HL-60/S4 (cell line): ENCODE measurements around the gene DAPK1.

Source experiments
- in situ Hi-C: fragments of 300-500 bp; cut with MboI; formaldehyde crosslinking; loops from 2 replicates; pipeline ENCODE4 v1.14.3; 2022; ENCODE audit warnings: low sequenced_read_pairs

DAPK1 gene

GRCh38 chr9:87681271-87682061 lies 183.8 kb downstream of the DAPK1 start:
- in situ Hi-C loops: no loop called here

GRCh38 chr9:87682085-87682484 lies 184.4 kb downstream of the DAPK1 start:
- in situ Hi-C loops: no loop called here

GRCh38 chr9:87682618-87683017 lies 185.0 kb downstream of the DAPK1 start:
- in situ Hi-C loops: no loop called here

- in situ Hi-C loops: no loop called here
Measured at GRCh38 chr9:87683751-87684626, 186.3 kb downstream of the DAPK1 start.

GRCh38 chr9:87684627-87685219 lies 187.1 kb downstream of the DAPK1 start:
- in situ Hi-C loops: no loop called here

- in situ Hi-C loops: no loop called here
Measured at GRCh38 chr9:87685441-87685840, 187.8 kb downstream of the DAPK1 start.

- in situ Hi-C loops: no loop called here
Measured at GRCh38 chr9:87685871-87686519, 188.3 kb downstream of the DAPK1 start.

GRCh38 chr9:87686520-87687090 lies 188.9 kb downstream of the DAPK1 start:
- in situ Hi-C loops: no loop called here

- in situ Hi-C loops: no loop called here
Measured at GRCh38 chr9:87687207-87687606, 189.5 kb downstream of the DAPK1 start.

GRCh38 chr9:87694236-87694755 lies 196.6 kb downstream of the DAPK1 start:
- in situ Hi-C loops: no loop called here

GRCh38 chr9:87695523-87695922 lies 197.9 kb downstream of the DAPK1 start:
- in situ Hi-C loops: no loop called here

- in situ Hi-C loops: no loop called here
Measured at GRCh38 chr9:87696641-87697040, 199.0 kb downstream of the DAPK1 start.

GRCh38 chr9:87698069-87698809 lies 200.6 kb downstream of the DAPK1 start:
- in situ Hi-C loops: no loop called here

- in situ Hi-C loops: no loop called here
Measured at GRCh38 chr9:87699835-87700234, 202.2 kb downstream of the DAPK1 start.

GRCh38 chr9:87701491-87701890 lies 203.8 kb downstream of the DAPK1 start:
- in situ Hi-C loops: no loop called here

GRCh38 chr9:87701931-87702421 lies 204.3 kb downstream of the DAPK1 start:
- in situ Hi-C loops: no loop called here

- in situ Hi-C loops: no loop called here
Measured at GRCh38 chr9:87702921-87703320, 205.3 kb downstream of the DAPK1 start.

- in situ Hi-C loops: no loop called here
Measured at GRCh38 chr9:87703636-87704276, 206.1 kb downstream of the DAPK1 start.

GRCh38 chr9:87704342-87704741 lies 206.7 kb downstream of the DAPK1 start:
- in situ Hi-C loops: no loop called here
